HepG2 (cell line): ENCODE results near the gene CCDC85C. TPM values are rescaled to one million over a fixed set of nuclear protein-coding genes. Genes with fewer than 3 reads are reported as not detected.

Source experiments
- HMG20A ChIP-seq: IDR thresholded peaks from 2 replicates; pipeline ENCODE4 v1.6.1; 2016; ENCODE audit warnings: borderline replicate concordance
- KDM5B ChIP-seq: sonication (generic); formaldehyde crosslinking; IDR thresholded peaks from 2 replicates; pipeline ENCODE4 v1.4.0; 2020; ENCODE audit warnings: missing genetic modification reagents, mild to moderate bottlenecking, borderline replicate concordance
- NPAS2 ChIP-seq: sonication (generic); formaldehyde crosslinking; IDR thresholded peaks from 2 replicates; pipeline ENCODE4 v1.8.0; 2022; ENCODE audit warnings: mild to moderate bottlenecking, missing genetic modification reagents, borderline replicate concordance
- RCOR2 ChIP-seq: IDR thresholded peaks from 2 replicates; pipeline ENCODE4 v1.6.1; 2016; ENCODE audit warnings: missing biosample characterization, missing genetic modification reagents
- ZNF629 ChIP-seq: sonication (generic); formaldehyde crosslinking; conservative IDR thresholded peaks from 2 replicates; pipeline ENCODE4 v1.5.0; 2020; ENCODE audit warnings: missing genetic modification reagents
- ZNF768 ChIP-seq: sonication (generic); formaldehyde crosslinking; IDR thresholded peaks from 2 replicates; pipeline ENCODE4 v1.4.0; 2020; ENCODE audit warnings: missing genetic modification reagents
- polyA plus RNA-seq, 8 experiments: library from polyadenylated mRNA; depleted of rRNA in 3 of 8; stranded (reverse) in 7 of 8; unstranded in 1 of 8; fragments of >200 nt; fragmentation: Illumina TruSeq in 4 of 8; extraction: Trizol in 4 of 8; gene quantifications; 2 replicates each; pipeline versions ENCODE4 v1.2.1 to v1.2.3, GENCODE V29; 2011 to 2016; ENCODE audit warnings: low read depth in 4 of 8, missing spikeins in 1 of 8, mixed read lengths in 1 of 8; ENCODE audit not compliant: insufficient read depth in 1 of 8
- total RNA-seq, 5 experiments: library from RNA; depleted of rRNA; stranded (reverse); fragments of >200 nt; fragmentation: Illumina TruSeq; extraction: Trizol; gene quantifications; 2 replicates each; pipeline ENCODE4 v1.2.3, GENCODE V29; 2016; ENCODE audit warnings: low read depth in 1 of 5
- TF ChIP-seq, protein P1 (sequence below): sonication (generic); formaldehyde crosslinking; IDR thresholded peaks from 2 replicates; pipeline ENCODE4 v1.5.0; 2020; ENCODE audit warnings: mild to moderate bottlenecking, missing genetic modification reagents, borderline replicate concordance
- TF ChIP-seq, protein P2 (sequence below): sonication (generic); formaldehyde crosslinking; IDR thresholded peaks from 2 replicates; pipeline ENCODE4 v1.4.0; 2020; ENCODE audit warnings: mild to moderate bottlenecking, missing genetic modification reagents
- TF ChIP-seq, protein P3 (sequence below): sonication (generic); formaldehyde crosslinking; IDR thresholded peaks from 2 replicates; pipeline ENCODE4 v1.4.0; 2020; ENCODE audit warnings: missing genetic modification reagents, borderline replicate concordance
- TF ChIP-seq, protein P4 (sequence below): sonication (generic); formaldehyde crosslinking; IDR thresholded peaks from 2 replicates; pipeline ENCODE4 v1.5.1; 2020; ENCODE audit warnings: missing genetic modification reagents, mild to moderate bottlenecking, borderline replicate concordance
- TF ChIP-seq, protein P5 (sequence below): sonication (generic); formaldehyde crosslinking; IDR thresholded peaks from 2 replicates; pipeline ENCODE4 v1.5.0; 2020; ENCODE audit warnings: mild to moderate bottlenecking, missing genetic modification reagents, borderline replicate concordance

The CCDC85C gene
- total and polyA plus RNA-seq, 2 of the 13 experiments (the other 11 are each of a cell fraction or from before 2014, with no cell fraction given) = 18.8 to 43.8 TPM

DNA sequence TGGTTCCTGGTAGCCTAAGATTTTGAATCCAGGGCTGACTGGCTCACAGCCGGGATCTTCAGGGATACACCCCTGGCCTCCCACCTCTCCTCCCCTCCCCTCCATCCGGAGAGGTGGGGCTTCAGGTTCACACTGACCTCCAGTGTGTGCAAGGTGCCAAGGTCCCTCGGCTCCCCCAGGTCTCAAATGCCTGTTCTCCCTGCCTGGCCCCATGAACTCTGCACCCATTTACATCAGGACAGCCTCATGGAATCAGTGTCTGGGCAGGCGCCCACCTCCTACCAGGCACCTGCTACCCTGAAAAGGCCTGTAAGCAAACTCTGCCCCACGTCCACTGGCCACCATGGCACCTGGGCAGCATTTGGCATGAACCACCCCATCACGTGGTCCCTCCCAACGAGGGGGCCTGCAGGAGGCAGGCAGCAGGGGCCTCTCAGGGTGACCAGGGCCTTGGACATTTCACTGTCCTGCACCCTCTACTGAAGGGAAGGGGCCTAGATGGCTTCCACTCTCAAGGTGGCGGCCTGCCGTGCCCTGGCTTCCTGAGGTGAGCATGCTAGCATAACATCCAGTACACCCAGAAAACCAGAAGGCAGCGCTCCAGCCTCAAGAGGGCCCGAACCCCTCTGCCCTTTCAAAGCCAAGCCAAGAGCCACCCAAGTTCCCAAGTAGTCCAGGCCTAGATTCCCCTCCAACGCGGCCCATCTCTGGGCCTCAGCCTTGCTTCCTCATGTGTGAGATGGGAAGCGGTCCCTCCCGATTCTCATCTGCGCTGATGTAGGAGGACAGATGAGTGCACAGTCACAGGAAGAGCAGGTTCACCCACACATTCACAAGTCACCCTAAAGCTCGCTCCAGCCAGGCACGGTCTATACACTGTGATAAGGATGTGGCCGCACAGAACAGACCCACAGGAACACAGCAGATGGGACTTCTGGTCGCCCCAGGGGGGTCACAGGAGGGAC, 37.3 kb downstream of the CCDC85C start (continued):
- TF ChIP-seq, protein P1, sequence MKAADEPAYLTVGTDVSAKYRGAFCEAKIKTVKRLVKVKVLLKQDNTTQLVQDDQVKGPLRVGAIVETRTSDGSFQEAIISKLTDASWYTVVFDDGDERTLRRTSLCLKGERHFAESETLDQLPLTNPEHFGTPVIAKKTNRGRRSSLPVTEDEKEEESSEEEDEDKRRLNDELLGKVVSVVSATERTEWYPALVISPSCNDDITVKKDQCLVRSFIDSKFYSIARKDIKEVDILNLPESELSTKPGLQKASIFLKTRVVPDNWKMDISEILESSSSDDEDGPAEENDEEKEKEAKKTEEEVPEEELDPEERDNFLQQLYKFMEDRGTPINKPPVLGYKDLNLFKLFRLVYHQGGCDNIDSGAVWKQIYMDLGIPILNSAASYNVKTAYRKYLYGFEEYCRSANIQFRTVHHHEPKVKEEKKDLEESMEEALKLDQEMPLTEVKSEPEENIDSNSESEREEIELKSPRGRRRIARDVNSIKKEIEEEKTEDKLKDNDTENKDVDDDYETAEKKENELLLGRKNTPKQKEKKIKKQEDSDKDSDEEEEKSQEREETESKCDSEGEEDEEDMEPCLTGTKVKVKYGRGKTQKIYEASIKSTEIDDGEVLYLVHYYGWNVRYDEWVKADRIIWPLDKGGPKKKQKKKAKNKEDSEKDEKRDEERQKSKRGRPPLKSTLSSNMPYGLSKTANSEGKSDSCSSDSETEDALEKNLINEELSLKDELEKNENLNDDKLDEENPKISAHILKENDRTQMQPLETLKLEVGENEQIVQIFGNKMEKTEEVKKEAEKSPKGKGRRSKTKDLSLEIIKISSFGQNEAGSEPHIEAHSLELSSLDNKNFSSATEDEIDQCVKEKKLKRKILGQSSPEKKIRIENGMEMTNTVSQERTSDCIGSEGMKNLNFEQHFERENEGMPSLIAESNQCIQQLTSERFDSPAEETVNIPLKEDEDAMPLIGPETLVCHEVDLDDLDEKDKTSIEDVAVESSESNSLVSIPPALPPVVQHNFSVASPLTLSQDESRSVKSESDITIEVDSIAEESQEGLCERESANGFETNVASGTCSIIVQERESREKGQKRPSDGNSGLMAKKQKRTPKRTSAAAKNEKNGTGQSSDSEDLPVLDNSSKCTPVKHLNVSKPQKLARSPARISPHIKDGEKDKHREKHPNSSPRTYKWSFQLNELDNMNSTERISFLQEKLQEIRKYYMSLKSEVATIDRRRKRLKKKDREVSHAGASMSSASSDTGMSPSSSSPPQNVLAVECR (CRISPR knock-in tag) = peak; percentile 73; the same call in 1 of the 2 replicates
- TF ChIP-seq KDM5B (CRISPR knock-in tag) (0 out of 2 replicates have a peak, but pooled peaks have one; percentile 25), NPAS2 (no peak), ZNF768 (CRISPR knock-in tag) (peak; percentile 33; the same call in 1 of the 2 replicates), RCOR2 (CRISPR knock-in tag) (peak; percentile 91), HMG20A (CRISPR knock-in tag) (peak; percentile 47; the same call in 1 of the 2 replicates), ZNF629 (CRISPR knock-in tag) (peak; percentile 61; the same call in 1 of the 2 replicates)
- TF ChIP-seq, protein P2, sequence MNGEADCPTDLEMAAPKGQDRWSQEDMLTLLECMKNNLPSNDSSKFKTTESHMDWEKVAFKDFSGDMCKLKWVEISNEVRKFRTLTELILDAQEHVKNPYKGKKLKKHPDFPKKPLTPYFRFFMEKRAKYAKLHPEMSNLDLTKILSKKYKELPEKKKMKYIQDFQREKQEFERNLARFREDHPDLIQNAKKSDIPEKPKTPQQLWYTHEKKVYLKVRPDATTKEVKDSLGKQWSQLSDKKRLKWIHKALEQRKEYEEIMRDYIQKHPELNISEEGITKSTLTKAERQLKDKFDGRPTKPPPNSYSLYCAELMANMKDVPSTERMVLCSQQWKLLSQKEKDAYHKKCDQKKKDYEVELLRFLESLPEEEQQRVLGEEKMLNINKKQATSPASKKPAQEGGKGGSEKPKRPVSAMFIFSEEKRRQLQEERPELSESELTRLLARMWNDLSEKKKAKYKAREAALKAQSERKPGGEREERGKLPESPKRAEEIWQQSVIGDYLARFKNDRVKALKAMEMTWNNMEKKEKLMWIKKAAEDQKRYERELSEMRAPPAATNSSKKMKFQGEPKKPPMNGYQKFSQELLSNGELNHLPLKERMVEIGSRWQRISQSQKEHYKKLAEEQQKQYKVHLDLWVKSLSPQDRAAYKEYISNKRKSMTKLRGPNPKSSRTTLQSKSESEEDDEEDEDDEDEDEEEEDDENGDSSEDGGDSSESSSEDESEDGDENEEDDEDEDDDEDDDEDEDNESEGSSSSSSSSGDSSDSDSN (CRISPR knock-in tag) = peak; percentile 60
- TF ChIP-seq, protein P3, sequence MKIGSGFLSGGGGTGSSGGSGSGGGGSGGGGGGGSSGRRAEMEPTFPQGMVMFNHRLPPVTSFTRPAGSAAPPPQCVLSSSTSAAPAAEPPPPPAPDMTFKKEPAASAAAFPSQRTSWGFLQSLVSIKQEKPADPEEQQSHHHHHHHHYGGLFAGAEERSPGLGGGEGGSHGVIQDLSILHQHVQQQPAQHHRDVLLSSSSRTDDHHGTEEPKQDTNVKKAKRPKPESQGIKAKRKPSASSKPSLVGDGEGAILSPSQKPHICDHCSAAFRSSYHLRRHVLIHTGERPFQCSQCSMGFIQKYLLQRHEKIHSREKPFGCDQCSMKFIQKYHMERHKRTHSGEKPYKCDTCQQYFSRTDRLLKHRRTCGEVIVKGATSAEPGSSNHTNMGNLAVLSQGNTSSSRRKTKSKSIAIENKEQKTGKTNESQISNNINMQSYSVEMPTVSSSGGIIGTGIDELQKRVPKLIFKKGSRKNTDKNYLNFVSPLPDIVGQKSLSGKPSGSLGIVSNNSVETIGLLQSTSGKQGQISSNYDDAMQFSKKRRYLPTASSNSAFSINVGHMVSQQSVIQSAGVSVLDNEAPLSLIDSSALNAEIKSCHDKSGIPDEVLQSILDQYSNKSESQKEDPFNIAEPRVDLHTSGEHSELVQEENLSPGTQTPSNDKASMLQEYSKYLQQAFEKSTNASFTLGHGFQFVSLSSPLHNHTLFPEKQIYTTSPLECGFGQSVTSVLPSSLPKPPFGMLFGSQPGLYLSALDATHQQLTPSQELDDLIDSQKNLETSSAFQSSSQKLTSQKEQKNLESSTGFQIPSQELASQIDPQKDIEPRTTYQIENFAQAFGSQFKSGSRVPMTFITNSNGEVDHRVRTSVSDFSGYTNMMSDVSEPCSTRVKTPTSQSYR = peak; percentile 69; the same call in 1 of the 2 replicates
- TF ChIP-seq, protein P4, sequence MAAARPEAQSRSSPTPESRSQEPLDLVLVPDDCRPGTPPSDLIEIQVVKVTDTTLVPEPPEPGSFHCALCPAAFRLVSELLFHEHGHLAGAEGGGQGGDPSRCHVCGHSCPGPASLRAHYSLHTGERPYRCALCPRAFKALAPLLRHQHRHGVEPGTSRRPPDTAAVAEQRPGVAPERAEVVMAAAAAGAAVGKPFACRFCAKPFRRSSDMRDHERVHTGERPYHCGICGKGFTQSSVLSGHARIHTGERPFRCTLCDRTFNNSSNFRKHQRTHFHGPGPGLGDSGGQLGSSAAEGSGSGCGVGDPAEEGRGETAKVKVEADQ (CRISPR knock-in tag) = peak; percentile 60; the same call in 1 of the 2 replicates
- TF ChIP-seq, protein P5, sequence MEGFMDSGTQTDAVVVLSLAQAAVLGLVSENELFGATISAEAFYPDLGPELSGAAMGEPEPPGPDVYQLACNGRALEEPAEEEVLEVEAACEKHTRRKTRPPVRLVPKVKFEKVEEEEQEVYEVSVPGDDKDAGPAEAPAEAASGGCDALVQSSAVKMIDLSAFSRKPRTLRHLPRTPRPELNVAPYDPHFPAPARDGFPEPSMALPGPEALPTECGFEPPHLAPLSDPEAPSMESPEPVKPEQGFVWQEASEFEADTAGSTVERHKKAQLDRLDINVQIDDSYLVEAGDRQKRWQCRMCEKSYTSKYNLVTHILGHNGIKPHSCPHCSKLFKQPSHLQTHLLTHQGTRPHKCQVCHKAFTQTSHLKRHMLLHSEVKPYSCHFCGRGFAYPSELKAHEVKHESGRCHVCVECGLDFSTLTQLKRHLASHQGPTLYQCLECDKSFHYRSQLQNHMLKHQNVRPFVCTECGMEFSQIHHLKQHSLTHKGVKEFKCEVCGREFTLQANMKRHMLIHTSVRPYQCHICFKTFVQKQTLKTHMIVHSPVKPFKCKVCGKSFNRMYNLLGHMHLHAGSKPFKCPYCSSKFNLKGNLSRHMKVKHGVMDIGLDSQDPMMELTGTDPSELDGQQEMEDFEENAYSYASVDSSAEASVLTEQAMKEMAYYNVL (CRISPR knock-in tag) = no peak
